H1 (cell line): ENCODE results near the gene USB1. TPM values are rescaled to one million over a fixed set of nuclear protein-coding genes. Genes with fewer than 3 reads are reported as not detected.

Experiments used
- CTCF ChIA-PET: fragments of 300-600 bp; sonication (Branson Sonifier 250); formaldehyde crosslinking; loops from one replicate; lab custom pipeline; 2021; ENCODE audit not compliant: partially characterized antibody; lab: Charles Lee
- POLR2A ChIA-PET: fragments of 300-600 bp; sonication (Branson Sonifier 250); formaldehyde crosslinking; loops from one replicate; lab custom pipeline; 2021; ENCODE audit warnings: inconsistent platforms; ENCODE audit not compliant: partially characterized antibody; lab: Charles Lee
- DNase-seq, 2 experiments: peaks; one replicate each; pipeline versions ENCODE4 v3.0.0 to v3.0.0-alpha.2; 2010 to 2022; ENCODE audit warnings: low spot score in 2 of 2, low read depth in 1 of 2, mixed read lengths in 1 of 2
- FAIRE-seq: peaks from 2 replicates; lab custom pipeline; 2011; peaks lifted over from hg19 to GRCh38; lab: Jason Lieb, UNC
- H2AFZ ChIP-seq: 2 replicates; pipeline ENCODE4 v1.8.1; 2012; ENCODE audit warnings: low read length, inconsistent platforms
- H2AK5ac ChIP-seq: 2 replicates; pipeline ENCODE4 v1.6.1; 2013; ENCODE audit warnings: low read depth, low read length
- H2BK120ac ChIP-seq: replicated peaks from 2 replicates; pipeline ENCODE3; 2013; ENCODE audit warnings: low read depth, low read length, inconsistent platforms
- H2BK12ac ChIP-seq: 2 replicates; pipeline ENCODE4 v1.6.1; 2013; ENCODE audit warnings: low read depth, low read length
- H2BK15ac ChIP-seq: 2 replicates; pipeline ENCODE4 v1.6.1; 2013; ENCODE audit warnings: low read length
- H2BK20ac ChIP-seq: 2 replicates; pipeline ENCODE4 v1.6.1; 2013; ENCODE audit warnings: low read length
- H2BK5ac ChIP-seq: 2 replicates; pipeline ENCODE4 v1.6.1; 2013; ENCODE audit warnings: low read depth, low read length
- H3K14ac ChIP-seq: 2 replicates; pipeline ENCODE4 v1.6.1; 2013; ENCODE audit warnings: inconsistent platforms; ENCODE audit not compliant: insufficient read length
- H3K18ac ChIP-seq: 2 replicates; pipeline ENCODE4 v1.6.1; 2013; ENCODE audit warnings: low read length; ENCODE audit errors: extremely low read depth
- H3K23ac ChIP-seq: 2 replicates; pipeline ENCODE4 v1.6.1; 2013; ENCODE audit warnings: inconsistent platforms; ENCODE audit not compliant: insufficient read length
- H3K23me2 ChIP-seq: 2 replicates; pipeline ENCODE4 v1.6.1; 2013; ENCODE audit warnings: low read depth, low read length
- H3K27ac ChIP-seq: 2 replicates; pipeline ENCODE4 v1.6.1; 2011; ENCODE audit warnings: low read depth, low read length, inconsistent platforms
- H3K27me3 ChIP-seq, 4 experiments: replicated peaks in 1 of 4; 1 replicate in 1 of 4; 2 replicates in 3 of 4; pipeline versions ENCODE4 v1.6.1 to v1.8.1; 2011 to 2013; ENCODE audit warnings: low read length in 3 of 4, mild to moderate bottlenecking in 3 of 4, inconsistent platforms in 2 of 4, mixed read lengths in 2 of 4, moderate library complexity in 1 of 4; ENCODE audit not compliant: control insufficient read depth in 3 of 4, insufficient read depth in 3 of 4; ENCODE audit errors: extremely low read depth in 1 of 4
- H3K36me3 ChIP-seq, 4 experiments: 2 replicates each; pipeline versions ENCODE4 v1.6.1 to v1.8.1; 2011 to 2013; ENCODE audit warnings: mild to moderate bottlenecking in 4 of 4, low read length in 3 of 4, moderate library complexity in 2 of 4, control low read depth in 1 of 4, inconsistent platforms in 1 of 4; ENCODE audit not compliant: insufficient read depth in 4 of 4, control insufficient read depth in 2 of 4
- H3K4ac ChIP-seq: replicated peaks from 2 replicates; pipeline ENCODE3; 2013; ENCODE audit warnings: low read length, low read depth, mixed read lengths, inconsistent platforms; ENCODE audit not compliant: insufficient read length
- H3K4me1 ChIP-seq, 4 experiments: replicated peaks in 1 of 4; 1 replicate in 1 of 4; 2 replicates in 3 of 4; pipeline versions ENCODE4 v1.6.1 to v1.8.1; 2011 to 2013; ENCODE audit warnings: low read length in 3 of 4, inconsistent platforms in 2 of 4, mixed read lengths in 1 of 4; ENCODE audit not compliant: insufficient read depth in 4 of 4, control insufficient read depth in 3 of 4
- H3K4me2 ChIP-seq, 2 experiments: 2 replicates each; pipeline versions ENCODE4 v1.6.1 to v1.8.1; 2011 to 2013; ENCODE audit warnings: low read depth in 2 of 2, low read length in 2 of 2, control low read depth in 1 of 2, inconsistent platforms in 1 of 2, mild to moderate bottlenecking in 1 of 2; ENCODE audit not compliant: insufficient read depth in 1 of 2
- H3K4me3 ChIP-seq, 4 experiments: fragments of 200-600, 300-600 bp in 1 of 4; sonication (generic), shearing (Covaris generic), sonication (Bioruptor Twin) in 1 of 4; 2 replicates each; pipeline versions ENCODE4 v1.5.1 to v1.8.1; 2011 to 2016; ENCODE audit warnings: low read length in 4 of 4, low read depth in 3 of 4, control low read depth in 2 of 4, inconsistent platforms in 2 of 4, mild to moderate bottlenecking in 2 of 4, mixed read lengths in 1 of 4, moderate library complexity in 1 of 4; ENCODE audit not compliant: insufficient read depth in 2 of 4; ENCODE audit errors: extremely low read depth in 1 of 4
- H3K56ac ChIP-seq: replicated peaks from 2 replicates; pipeline ENCODE3; 2013; ENCODE audit warnings: low read depth, mild to moderate bottlenecking, mixed read lengths, low read length, inconsistent platforms; ENCODE audit not compliant: insufficient read length
- H3K79me1 ChIP-seq: 2 replicates; pipeline ENCODE4 v1.6.1; 2013; ENCODE audit warnings: low read depth, low read length, control low read depth
- H3K79me2 ChIP-seq, 2 experiments: 2 replicates each; pipeline versions ENCODE4 v1.6.1 to v1.8.1; 2012 to 2013; ENCODE audit warnings: low read length in 2 of 2, mild to moderate bottlenecking in 2 of 2, inconsistent platforms in 1 of 2; ENCODE audit not compliant: insufficient read depth in 2 of 2, control insufficient read depth in 1 of 2
- H3K9ac ChIP-seq, 4 experiments: replicated peaks in 1 of 4; 1 replicate in 1 of 4; 2 replicates in 3 of 4; pipeline versions ENCODE4 v1.6.1 to v1.8.1; 2011 to 2013; ENCODE audit warnings: low read depth in 3 of 4, low read length in 3 of 4, control low read depth in 2 of 4, mild to moderate bottlenecking in 2 of 4, moderate library complexity in 2 of 4, inconsistent platforms in 1 of 4; ENCODE audit errors: extremely low read depth in 1 of 4
- H3K9me3 ChIP-seq, 2 experiments: 2 replicates each; pipeline versions ENCODE4 v1.6.1 to v1.8.1; 2012 to 2013; ENCODE audit warnings: mild to moderate bottlenecking in 2 of 2, moderate library complexity in 2 of 2, control low read depth in 1 of 2, inconsistent platforms in 1 of 2, low read depth in 1 of 2, low read length in 1 of 2, mixed read lengths in 1 of 2; ENCODE audit not compliant: insufficient read depth in 2 of 2
- H4K20me1 ChIP-seq, 2 experiments: replicated peaks in 1 of 2; 2 replicates each; pipeline versions ENCODE3 to v1.8.1; 2011 to 2013; ENCODE audit warnings: inconsistent platforms in 2 of 2, low read length in 2 of 2, mild to moderate bottlenecking in 1 of 2; ENCODE audit not compliant: insufficient read depth in 2 of 2, control insufficient read depth in 1 of 2
- H4K5ac ChIP-seq: 2 replicates; pipeline ENCODE4 v1.6.1; 2013; ENCODE audit warnings: low read length, low read depth, mixed read lengths, inconsistent platforms; ENCODE audit not compliant: insufficient read length
- H4K8ac ChIP-seq: 2 replicates; pipeline ENCODE4 v1.8.0; 2013; ENCODE audit warnings: mild to moderate bottlenecking, moderate library complexity, low read length, inconsistent platforms; ENCODE audit not compliant: insufficient read depth; ENCODE audit errors: extremely low read depth
- H4K91ac ChIP-seq: replicated peaks from 2 replicates; pipeline ENCODE3; 2013; ENCODE audit warnings: low read length, mixed read lengths, inconsistent platforms; ENCODE audit not compliant: insufficient read length
- CEBPB ChIP-seq: IDR thresholded peaks from 2 replicates; pipeline ENCODE4 v1.6.1; 2012; ENCODE audit warnings: low read depth, low read length
- CREB1 ChIP-seq: IDR thresholded peaks from 2 replicates; pipeline ENCODE4 v1.6.1; 2012; ENCODE audit warnings: inconsistent platforms
- CTCF ChIP-seq, 3 experiments: IDR thresholded peaks; 1 replicate in 2 of 3; 2 replicates in 1 of 3; pipeline versions ENCODE4 v1.5.1 to v1.6.1; 2011; ENCODE audit warnings: low read length in 3 of 3, mild to moderate bottlenecking in 3 of 3, inconsistent platforms in 2 of 3, low read depth in 1 of 3, moderate library complexity in 1 of 3; ENCODE audit not compliant: insufficient read depth in 1 of 3; ENCODE audit errors: control extremely low read depth in 1 of 3
- EP300 ChIP-seq, 2 experiments: IDR thresholded peaks; 1 replicate in 1 of 2; 2 replicates in 1 of 2; pipeline ENCODE4 v1.6.1; 2011 to 2012; ENCODE audit warnings: low read depth in 2 of 2, low read length in 2 of 2, mild to moderate bottlenecking in 2 of 2, borderline replicate concordance in 1 of 2, inconsistent platforms in 1 of 2, moderate library complexity in 1 of 2
- FOSL1 ChIP-seq: IDR thresholded peaks from 2 replicates; pipeline ENCODE4 v1.6.1; 2011; ENCODE audit warnings: mild to moderate bottlenecking, low read depth, low read length, moderate library complexity; ENCODE audit not compliant: insufficient read depth
- GTF2F1 ChIP-seq: IDR thresholded peaks from 2 replicates; pipeline ENCODE4 v1.6.1; 2012; ENCODE audit warnings: low read depth, low read length, improper control_type of control experiment, borderline replicate concordance
- MAFK ChIP-seq: IDR thresholded peaks from 2 replicates; pipeline ENCODE4 v1.6.1; 2012; ENCODE audit warnings: low read depth, mild to moderate bottlenecking, improper control_type of control experiment, low read length
- NANOG ChIP-seq: IDR thresholded peaks from 2 replicates; pipeline ENCODE4 v1.6.1; 2011; ENCODE audit warnings: low read length, low read depth, mild to moderate bottlenecking, inconsistent platforms; ENCODE audit not compliant: insufficient read depth, poor library complexity, severe bottlenecking
- RNF2 ChIP-seq: fragments of 200-900, 300-1000 bp; sonication (generic); IDR thresholded peaks from 2 replicates; pipeline ENCODE4 v1.7.1; 2016; ENCODE audit warnings: borderline replicate concordance, low read depth, mild to moderate bottlenecking, antibody characterized with exemption, low read length; ENCODE audit not compliant: poor library complexity, severe bottlenecking; ENCODE audit errors: missing control alignments
- SRF ChIP-seq: IDR thresholded peaks from 2 replicates; pipeline ENCODE4 v1.6.1; 2011; ENCODE audit warnings: mild to moderate bottlenecking, low read depth, low read length, moderate library complexity
- whole genome bisulfite sequencing, 2 experiments: shearing (Covaris generic) in 1 of 2; methylation state at CpG; one replicate each; pipeline versions ENCODE4 v1.1.6 to v1.1.7; 2013 to 2015; ENCODE audit warnings: low lambda C conversion rate in 2 of 2, mixed read lengths in 2 of 2, inconsistent platforms in 1 of 2, low coverage in 1 of 2, missing lambda C conversion rate in 1 of 2; ENCODE audit not compliant: insufficient replicate concordance in 2 of 2, insufficient coverage in 1 of 2, insufficient read length in 1 of 2; ENCODE audit errors: extremely low coverage in 1 of 2, missing lambda C conversion rate in 1 of 2; 5-methylcytosine and 5-hydroxymethylcytosine counted together
- polyA plus RNA-seq, 7 experiments: library from polyadenylated mRNA; depleted of rRNA in 3 of 7; stranded (reverse) in 5 of 7; unstranded in 2 of 7; fragments of >200 nt in 5 of 7; fragments of 200-250 nt in 2 of 7; gene quantifications; 1 replicate in 5 of 7; 2 replicates in 1 of 7; 4 replicates in 1 of 7; pipeline versions ENCODE4 v1.2.1 to v1.2.3, GENCODE V29; 2011 to 2013; ENCODE audit warnings: missing spikeins in 2 of 7, mixed read lengths in 2 of 7
- total RNA-seq: library from RNA; stranded (reverse); fragmentation: NEBNext Ultra II Directional; extraction: Animal tissue kit (Norgen Biotek cat#: 25700); gene quantifications from 2 replicates; pipeline ENCODE4 v1.2.1, GENCODE V29; 2021

Gene USB1
- total and polyA plus RNA-seq, 2 of the 8 experiments (the other 6 are each of a cell fraction or from before 2014, with no cell fraction given) = 65.4 to 75.9 TPM

GRCh38 chr16:57979006-57979585 is 22.1 kb upstream of the USB1 start:
- no peak overlapping the region for H2AK5ac ChIP-seq
- ChIA-PET POLR2A (interaction anchor here (0.6 kb wide), 1 partner anchor 70 kb away, joined by 3 read pairs; no protein-coding TSS in a partner anchor), CTCF (interaction anchor here (0.9 to 6.4 kb wide), 8 partner anchors 20 to 143 kb away, joined by 3 to 63 read pairs (median 4); partner anchors contain the start of genes USB1 and ZNF319)
- peaks cover 0 to 7% (median 3%) of the 10 kb centered on the region in 4 experiments; a peak in 6 of 7 replicates for H3K27me3 ChIP-seq
- H2BK12ac ChIP-seq = no peak overlapping the region
- no peak overlapping the region for H2BK15ac ChIP-seq
- no peak overlapping the region for H3K56ac ChIP-seq
- no peaks in the 10 kb centered on the region; a peak in 1 of 7 replicates for H3K4me1 ChIP-seq
- no peak overlapping the region for H3K4ac ChIP-seq
- H3K23me2 ChIP-seq = no peaks in the 10 kb centered on the region; the same call in 1 of the 2 replicates
- no peak overlapping the region for H4K5ac ChIP-seq
- no peaks in the 10 kb centered on the region for H3K36me3 ChIP-seq
- no peak overlapping the region for H3K18ac ChIP-seq
- H3K79me2 ChIP-seq = no peaks in the 10 kb centered on the region
- H2BK120ac ChIP-seq = no peak overlapping the region
- H3K27ac ChIP-seq = no peak overlapping the region
- H3K4me3 ChIP-seq = no peak overlapping the region
- no peak overlapping the region for H2BK20ac ChIP-seq
- no peak overlapping the region for H3K9ac ChIP-seq
- FAIRE-seq = no peak
- DNase-seq = no peak
- H3K9me3 ChIP-seq = no peaks in the 10 kb centered on the region
- no peak overlapping the region for H4K8ac ChIP-seq
- no peak overlapping the region for H3K23ac ChIP-seq
- no peak overlapping the region for H3K4me2 ChIP-seq
- H2AFZ ChIP-seq = no peak overlapping the region
- no peak overlapping the region for H3K14ac ChIP-seq
- no peaks in the 10 kb centered on the region for H3K79me1 ChIP-seq
- H2BK5ac ChIP-seq = no peak overlapping the region
- no peak overlapping the region for H4K91ac ChIP-seq
- H4K20me1 ChIP-seq = no peaks in the 10 kb centered on the region
- 84% methylated on average over 11 of the region's 11 CpGs; no CpG with 5 or more reads in 1 of the 2 experiments for WGBS, 2 experiments
- TF ChIP-seq CREB1 (no peak), MAFK (no peak), CTCF (IDR thresholded peaks at IDR 0.05; ENCODE audit: control extremely low read depth in 1 of 3, insufficient read depth in 1 of 3, low read depth in 1 of 3, low read length in 3 of 3) (no peak), EP300 (IDR thresholded peaks at IDR 0.05; ENCODE audit: borderline replicate concordance in 1 of 2, low read depth in 2 of 2, low read length in 2 of 2) (no peak), SRF (no peak), GTF2F1 (no peak), CEBPB (no peak), NANOG (no peak), RNF2 (no peak), FOSL1 (no peak)
